Peyer's patch (tissue), 4 donors: ENCODE measurements around the gene FANK1.

ENCODE experiments used
- CTCF ChIP-seq, 6 experiments: fragments of 450-650 bp in 4 of 6; fragments of 200-600 bp in 2 of 6; sonication (generic) in 1 of 6; IDR thresholded peaks; one replicate each; pipeline ENCODE4 v1.5.1; 2017 to 2019; ENCODE audit warnings: antibody characterized with exemption in 6 of 6, mild to moderate bottlenecking in 3 of 6, moderate library complexity in 1 of 6
- POLR2A ChIP-seq, 2 donors: fragments of 450-650 bp; IDR thresholded peaks; one replicate each; pipeline ENCODE4 v1.5.1; 2017; ENCODE audit warnings: antibody characterized with exemption in 2 of 2, mild to moderate bottlenecking in 2 of 2, moderate library complexity in 2 of 2

GRCh38 chr10:125940515-125940914 is 44.2 kb downstream of the FANK1 start:
- no peak for TF ChIP-seq POLR2A (IDR thresholded peaks at IDR 0.05)
- no peak for TF ChIP-seq CTCF (IDR thresholded peaks at IDR 0.05)
